ENCODE results near the gene ABT1.
A peak's percentile ranks its signal among the peaks of the same experiment; 100 is the strongest.

ABT1 gene

DNA sequence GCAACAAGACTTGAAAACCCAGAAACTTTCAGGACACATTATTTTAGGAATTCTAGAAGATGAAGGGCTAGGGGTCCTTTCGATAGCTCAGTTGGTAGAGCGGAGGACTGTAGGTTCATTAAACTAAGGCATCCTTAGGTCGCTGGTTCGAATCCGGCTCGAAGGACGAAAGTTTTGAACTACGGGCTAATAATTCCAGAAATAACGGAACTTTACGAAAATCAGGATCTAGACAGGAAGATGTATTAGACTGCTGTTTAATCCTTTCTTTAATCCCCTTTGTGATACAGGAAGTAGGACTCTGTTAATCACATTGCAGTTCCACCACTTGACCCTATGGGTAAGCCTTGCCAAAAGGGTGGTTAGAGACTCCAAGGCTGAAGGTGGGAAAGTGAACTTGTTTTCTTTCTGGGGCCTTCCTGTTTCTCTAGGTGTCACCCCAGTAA lies 21.2 kb upstream of the ABT1 start:
- DNase-seq (ENCODE audit: low spot score), result no peak

DNA sequence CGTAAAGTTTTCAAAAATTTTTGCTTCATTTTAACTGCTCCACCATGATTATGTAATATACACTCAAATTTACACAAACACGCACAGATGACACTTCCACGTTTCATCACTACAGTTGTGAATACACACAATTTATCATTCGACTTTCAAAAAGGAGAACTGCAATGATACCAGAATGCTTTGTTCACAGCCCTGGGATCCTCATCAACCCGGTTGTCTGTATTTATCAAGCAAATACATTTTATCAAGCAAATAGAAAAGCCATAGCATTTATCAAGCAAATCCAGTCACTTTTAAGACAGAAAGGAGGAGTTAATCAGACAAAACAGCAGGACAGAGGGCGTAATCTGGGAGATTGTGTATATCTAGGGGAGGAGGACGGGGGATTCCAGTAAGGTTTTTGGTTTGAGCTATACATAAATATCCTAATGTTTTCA lies 20.3 kb upstream of the ABT1 start:
- no peak for DNase-seq (ENCODE audit: low spot score)

DNA sequence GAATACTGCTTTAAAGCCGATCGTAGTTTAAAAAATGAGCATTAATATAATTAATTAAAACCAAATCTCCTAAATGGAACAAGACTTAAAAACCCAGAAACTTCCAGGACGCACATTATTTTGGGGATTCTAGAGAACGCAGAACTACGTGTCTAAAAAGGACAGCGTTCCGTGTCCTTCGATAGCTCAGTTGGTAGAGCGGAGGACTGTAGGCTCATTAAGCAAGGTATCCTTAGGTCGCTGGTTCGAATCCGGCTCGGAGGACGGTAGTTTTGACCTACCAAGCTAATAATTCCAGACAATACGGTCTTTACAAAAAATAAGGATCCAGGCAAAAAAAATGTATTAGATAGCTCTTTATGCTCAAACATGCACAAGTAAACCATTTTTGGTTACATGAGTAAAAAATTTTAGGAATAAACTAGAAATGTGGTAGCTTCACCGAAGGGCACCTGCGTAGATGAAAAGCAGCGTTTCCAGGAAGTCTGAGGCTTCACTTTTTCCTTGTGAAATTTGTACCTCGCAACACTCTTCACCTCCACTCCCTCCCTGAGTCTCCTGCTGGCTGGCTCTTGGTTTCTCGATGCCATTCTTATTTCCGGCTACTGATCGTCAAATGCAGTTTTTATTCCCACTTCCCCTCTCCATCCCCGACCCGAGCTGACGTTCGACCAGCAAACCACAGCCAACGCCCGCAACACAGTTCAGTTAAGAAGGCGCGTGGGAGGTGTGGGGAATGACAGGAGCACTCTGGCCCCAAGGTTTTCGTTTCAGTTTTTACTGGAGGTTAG lies 19.6 kb upstream of the ABT1 start:
- no peak for DNase-seq (ENCODE audit: low spot score)

DNA sequence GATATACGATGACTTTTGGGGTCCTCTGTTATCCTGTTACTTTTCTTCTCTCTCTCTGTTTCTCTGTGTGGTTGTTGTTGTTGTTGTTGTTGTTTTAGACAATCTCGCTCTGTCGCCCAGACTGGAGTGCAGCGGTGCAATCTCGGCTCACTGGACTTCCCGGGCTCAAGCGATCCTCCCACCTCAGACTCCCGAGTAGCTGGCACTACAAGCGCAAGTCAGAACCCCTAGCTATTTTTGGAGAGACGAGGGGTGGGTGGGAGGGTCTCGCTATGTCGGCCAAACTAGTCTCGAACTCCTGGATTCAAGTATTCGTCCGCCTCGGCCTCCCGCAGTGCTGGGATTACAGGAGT lies 19.1 kb upstream of the ABT1 start:
- DNase-seq (ENCODE audit: low spot score), result no peak

DNA sequence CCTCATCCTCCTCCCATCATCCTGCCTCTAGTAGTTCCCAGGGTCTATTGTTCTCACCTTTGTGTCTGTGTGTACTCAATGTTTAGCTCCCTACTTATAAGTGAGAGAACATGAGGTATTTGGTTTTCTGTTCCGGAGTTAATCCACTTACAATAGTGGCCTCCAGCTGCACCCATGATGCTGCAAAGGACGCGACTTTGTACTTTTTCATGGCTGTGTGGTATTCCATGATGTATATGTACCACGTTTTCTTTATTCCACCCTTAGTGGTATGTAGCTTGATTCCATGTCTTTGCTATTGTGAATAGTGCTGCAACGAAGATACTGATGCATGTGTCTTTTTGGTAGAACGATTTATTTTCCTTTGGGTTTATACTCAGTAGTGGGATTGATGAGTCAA lies 18.5 kb upstream of the ABT1 start:
- no peak for DNase-seq (ENCODE audit: low spot score)

DNA sequence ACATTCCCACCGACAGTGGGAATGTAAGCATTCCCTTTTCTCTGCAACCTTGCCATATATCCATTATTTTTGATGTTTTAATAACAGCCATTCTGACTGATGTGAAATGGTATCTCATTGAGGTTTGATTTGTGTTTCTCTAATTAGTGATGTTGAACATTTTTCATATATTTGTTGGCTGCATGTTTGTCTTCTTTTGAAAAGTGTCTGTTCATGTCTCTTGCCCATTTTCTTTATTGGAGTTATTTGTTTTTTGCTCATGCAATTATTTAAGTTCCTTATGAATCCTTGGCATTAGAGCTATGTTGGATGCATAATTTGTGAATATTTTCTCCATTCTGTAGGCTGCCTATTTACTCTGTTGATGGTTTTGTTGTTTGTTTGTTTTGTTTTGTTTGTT lies 18.0 kb upstream of the ABT1 start:
- no peak for DNase-seq (ENCODE audit: low spot score)

DNA sequence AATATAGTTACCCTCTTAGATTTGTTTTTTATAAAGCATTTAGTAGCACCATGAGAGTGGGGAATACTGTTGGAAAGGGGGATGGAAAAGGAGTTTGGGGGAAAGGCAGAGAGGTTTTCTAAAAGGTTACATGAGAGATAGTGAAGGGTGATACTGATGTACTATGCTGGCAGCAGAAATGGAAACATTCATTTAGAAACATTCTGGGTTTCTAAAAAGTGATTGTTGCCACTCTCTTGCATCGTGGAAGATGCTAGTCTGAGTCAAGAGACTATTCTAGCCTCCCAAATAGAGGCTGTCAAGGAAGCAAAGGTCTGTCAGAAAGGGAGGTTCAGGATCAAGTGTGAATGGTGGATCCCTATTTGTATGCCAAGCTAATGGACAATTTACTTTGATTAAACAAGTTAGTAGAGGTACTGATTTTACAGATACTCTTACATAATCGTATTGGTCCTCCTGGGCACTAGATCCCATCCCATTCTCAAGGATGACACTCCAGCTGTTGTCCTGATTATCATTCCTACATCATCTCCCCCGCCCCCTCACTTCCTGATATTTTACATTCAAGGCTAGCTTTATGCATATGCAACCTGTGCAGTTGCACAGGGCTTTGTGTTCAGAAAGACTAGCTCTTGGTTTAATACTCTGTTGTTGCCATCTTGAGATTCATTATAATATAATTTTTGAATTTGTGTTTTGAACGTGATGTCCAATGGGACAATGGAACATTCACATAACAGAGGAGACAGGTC lies 15.4 kb upstream of the ABT1 start:
- no peak for DNase-seq (ENCODE audit: low spot score)

DNA sequence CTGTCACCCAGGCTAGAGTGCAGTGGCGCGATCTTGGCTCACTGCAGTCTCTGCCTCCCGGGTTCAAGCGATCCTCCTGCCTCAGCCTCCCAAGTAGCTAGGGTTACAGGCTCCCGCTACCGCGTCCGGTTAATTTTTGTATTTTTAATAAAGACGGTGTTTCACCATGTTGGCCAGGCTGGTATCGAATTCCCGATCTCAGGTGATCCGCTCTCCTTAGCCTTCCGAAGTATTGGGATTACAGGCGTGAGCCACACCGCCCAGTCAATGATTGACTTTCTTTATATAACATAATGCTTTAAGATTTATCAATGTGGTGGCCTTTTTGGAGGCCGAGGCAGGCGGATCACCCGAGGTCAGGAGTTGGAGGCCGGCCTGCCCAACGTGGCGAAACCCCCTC lies 7.8 kb upstream of the ABT1 start:
- DNase-seq (ENCODE audit: low spot score), result no peak

DNA sequence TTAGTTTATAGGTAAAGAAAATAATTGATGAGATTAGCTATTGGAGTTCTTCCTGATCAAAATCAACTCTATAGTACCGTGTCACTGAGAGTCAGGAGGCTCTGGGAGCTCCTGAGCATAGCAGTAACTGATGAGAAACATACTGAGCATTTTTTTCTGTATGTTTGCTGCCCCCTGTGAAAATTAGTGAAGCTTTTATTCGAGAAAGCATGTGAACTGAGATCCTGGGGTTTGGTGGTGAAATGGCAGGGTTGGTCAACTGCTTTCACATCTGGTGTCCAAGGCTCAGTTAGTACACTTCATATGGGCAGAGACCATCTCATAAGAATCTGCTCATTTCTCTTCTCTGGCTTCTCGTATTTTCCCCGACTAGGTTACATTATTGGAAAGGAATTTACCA lies 4.1 kb upstream of the ABT1 start:
- no peak for DNase-seq (ENCODE audit: low spot score)

DNA sequence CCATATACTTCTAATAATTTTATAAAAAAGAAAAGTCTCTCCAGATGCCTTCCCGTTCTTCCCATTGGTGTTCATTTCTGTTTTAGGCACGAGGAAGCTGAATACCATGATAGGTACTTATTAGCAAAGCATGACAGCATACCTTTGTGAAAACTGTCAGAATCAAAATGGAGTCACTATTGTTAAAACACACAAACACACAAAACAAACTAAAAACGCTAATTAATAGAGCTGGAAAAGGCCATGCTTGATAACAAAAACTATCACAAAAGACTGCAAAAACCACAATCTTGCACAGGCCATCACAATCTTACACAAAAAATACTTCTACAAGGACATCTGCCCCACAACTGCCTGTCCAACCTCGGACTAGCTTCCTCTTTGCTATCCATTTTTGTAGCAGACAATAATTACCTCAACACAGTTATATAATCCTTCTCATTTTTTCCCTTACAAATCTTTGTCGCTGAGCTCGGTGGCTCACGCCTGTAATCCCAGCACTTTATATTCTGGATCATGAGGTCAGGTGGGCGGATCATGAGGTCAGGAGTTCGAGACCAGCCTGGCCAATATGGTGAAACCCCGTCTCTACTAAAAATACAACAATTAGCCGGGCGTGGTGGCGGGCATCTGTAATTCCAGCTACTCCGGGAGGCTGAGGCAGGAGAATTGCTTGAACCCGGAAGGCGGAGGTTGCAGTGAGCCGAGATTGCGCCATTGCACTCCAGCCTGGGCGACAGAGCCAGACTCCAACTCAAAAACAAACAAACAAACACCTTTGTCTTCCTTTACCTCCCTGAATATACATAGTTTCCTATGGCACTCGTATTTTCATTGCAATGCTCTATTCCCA lies 3.2 kb upstream of the ABT1 start:
- no peak for DNase-seq (ENCODE audit: low spot score)

DNA sequence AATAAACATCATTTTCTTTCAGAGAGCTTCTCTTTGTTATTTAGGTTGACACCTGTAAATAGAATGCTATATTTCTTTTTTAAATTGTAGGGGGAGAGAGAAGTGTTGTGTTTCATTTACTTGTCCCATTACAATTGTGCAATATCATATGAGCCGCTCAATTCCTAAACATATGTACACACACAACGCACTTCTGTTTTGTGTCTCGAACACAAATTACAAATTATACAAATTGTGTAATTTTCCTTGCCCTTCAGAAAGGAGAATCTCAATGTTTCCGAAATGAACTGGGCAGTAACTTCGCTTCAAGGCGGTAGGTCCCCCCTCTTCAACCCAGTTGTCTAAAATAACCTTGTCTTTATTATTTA lies 2.6 kb upstream of the ABT1 start:
- no peak for DNase-seq (ENCODE audit: low spot score)

DNA sequence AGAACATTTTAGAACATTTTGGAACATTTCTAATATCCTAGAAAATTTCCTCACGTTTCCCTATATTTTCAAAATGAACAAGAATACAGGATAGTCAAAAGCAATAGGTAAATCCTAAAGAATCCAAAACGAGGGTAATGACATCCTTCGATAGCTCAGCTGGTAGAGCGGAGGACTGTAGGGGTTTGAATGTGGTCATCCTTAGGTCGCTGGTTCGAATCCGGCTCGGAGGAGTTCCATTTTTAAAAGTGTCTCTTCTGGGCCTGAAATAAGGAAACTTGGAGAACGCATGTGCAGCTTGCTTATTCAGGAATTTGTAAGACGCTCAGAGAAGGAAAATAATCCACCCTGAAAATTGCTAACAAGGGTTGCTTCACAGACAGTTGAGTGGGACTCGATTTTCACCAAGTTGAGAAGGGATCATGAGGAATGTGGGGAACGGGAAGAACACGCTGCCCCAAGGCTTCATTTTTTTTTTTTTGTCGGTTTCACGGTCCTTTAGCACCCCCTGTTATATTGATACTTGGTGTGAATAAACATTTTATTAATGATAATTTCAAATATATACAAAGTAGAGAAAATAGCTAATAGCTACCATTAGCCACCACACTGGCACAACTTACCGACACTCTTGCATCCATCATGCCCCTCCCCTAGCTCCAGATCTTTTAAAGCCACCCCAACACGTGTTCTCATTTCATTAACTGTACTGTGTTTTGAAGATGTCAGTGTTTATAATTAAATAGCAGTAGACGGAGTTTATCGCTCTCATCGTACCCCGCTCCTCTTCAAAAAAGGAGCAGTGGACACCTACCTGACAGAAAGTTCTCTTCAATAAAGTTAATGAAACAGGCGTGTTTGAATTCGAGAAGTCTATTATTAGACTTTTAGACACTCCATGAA lies 1.8 kb upstream of the ABT1 start:
- DNase-seq (ENCODE audit: low spot score), result no peak

DNA sequence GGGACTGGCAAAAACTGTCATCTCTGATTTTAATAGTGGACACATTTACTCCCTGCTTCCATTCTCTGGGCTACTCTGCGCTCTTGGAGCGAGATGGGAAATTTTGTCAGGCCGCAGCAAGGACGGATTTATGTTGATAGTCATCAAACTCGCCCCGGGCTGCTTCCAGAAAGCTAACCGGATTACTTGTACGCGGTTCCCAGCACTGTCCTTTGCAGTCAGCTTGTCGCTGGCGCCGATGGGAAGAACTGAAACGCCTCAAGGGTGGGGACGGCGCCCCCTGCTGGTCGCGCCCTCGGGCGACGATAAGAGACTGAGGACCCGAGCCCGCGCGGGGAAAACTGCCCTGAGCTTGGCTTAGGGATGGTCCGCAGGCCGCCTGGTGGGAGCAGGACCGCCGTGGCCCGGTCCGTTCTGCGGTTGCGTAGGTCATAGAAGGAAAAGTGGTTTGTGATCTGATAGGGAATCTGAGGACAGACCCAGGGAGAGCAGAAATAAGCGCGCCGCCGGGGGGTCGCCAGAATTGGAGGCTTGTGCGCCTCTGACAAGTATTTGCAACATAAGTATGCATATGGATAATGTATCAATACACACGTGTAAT lies 984 bp upstream of the ABT1 start:
- peak; percentile 80 for DNase-seq (ENCODE audit: low spot score)

DNA sequence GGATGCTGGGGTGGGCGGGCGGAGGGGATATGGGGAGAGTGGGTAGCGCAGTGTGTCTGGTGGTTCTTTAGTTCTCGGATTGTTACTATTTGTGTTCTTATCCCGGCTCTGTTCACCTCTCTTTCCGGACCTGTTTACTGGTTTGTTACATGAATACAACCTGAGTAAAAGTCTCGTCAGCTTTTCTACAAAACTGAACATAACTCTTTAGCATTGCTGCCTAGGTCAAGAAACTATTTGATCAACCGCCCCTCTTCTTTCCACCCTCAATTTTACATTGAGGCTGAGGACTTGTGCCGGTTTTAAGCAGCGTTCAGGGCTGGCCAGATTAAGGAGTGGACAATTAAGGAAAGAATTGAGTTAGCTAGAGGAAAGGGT lies 625 bp downstream of the ABT1 start:
- DNase-seq (ENCODE audit: low spot score), result no peak

DNA sequence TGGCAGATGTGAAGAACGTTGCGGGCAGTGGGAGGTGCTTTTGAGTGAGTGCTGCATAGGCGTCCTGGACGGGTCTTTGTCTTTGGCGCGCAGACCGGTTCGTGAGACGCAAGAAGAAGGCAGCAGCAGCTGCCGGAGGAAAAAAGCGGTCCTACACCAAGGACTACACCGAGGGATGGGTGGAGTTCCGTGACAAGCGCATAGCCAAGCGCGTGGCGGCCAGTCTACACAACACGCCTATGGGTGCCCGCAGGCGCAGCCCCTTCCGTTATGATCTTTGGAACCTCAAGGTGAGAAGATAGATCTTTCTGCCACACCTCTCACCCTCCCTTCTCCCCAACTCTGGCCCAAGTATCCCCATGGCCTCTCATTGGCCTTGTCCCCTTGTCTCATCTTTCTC lies 1.1 kb downstream of the ABT1 start:
- no peak for DNase-seq (ENCODE audit: low spot score)

DNA sequence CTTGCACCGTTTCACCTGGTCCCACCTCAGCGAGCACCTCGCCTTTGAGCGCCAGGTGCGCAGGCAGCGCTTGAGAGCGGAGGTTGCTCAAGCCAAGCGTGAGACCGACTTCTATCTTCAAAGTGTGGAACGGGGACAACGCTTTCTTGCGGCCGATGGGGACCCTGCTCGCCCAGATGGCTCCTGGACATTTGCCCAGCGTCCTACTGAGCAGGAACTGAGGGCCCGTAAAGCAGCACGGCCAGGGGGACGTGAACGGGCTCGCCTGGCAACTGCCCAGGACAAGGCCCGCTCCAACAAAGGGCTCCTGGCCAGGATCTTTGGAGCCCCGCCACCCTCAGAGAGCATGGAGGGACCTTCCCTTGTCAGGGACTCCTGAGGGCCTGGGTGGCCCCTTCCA lies 1.5 kb downstream of the ABT1 start:
- no peak for DNase-seq (ENCODE audit: low spot score)

DNA sequence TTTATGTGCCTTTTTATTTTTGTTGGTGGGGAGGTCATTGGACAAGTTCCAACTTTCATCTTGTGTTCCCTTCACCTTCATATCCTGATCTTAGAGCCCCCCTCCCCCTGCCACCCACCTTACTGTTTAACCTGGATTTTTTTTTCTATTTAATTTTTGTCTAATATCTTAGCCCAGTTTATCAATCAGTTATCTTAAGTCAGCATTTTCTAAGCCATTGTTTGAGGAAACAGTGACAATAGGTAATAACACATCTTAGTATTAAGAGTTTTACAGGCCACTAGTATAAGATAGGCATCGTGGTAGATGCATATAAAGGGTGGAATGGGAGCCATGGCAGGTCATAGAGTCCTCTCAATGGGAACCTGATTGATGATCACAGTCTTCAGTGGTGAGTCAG lies 2.4 kb downstream of the ABT1 start:
- DNase-seq (ENCODE audit: low spot score), result no peak

DNA sequence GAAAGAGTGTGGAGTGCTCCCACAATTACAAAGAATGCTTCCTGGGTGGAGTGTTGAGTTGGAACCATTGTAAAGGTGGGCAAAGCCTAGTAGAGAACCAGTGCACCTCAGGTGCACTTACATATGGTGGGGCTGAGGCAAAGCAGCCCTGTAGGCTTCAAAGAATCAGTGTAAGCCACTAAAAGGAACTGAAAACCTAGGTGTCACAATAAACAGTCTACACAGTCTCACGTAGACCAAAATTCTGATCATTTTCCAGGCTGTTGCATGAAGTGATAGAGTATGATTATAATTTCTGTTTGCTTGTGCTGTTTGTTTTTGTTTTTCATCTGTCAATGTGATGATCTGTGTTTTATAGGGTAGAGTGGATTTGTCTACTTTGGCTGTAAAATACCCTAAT lies 2.8 kb downstream of the ABT1 start:
- no peak for DNase-seq (ENCODE audit: low spot score)

DNA sequence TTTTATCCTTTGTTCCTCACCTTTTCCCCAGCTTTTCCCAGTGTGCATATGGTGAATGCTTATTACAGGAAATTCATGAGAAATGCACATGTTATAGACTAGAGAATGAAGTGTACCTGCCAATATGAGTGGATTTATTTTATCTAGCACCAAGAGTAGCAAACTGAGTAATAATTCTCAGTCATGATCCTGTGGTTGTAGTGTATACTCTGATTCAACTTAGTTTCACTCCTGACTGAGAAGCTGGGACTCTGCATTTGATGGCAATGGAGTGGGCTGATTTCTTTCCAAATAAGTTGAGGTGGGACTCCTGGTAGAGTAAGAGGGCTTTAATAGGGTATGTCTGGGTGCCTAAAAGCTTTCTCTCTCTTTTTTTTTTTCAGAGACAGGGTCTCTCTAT lies 4.0 kb downstream of the ABT1 start:
- DNase-seq (ENCODE audit: low spot score), result no peak

DNA sequence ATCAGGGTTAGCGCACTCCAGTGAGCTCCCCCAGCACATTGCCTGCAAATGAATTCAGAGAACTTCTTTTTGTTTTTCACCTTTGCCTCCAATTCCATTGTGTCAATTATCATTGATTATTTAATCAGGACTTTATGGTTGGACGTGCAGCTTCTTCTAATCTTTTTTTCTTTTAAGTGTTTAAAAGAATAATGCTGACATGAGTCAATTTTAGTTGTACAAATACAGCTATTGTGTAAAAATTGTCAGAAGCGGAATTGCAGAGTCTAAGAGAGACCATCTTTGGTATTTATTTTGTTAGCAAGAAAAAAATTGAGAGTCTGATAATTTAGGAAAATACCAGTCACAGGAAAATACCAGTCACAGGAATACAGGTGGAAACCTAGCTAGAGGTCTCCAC lies 5.5 kb downstream of the ABT1 start:
- DNase-seq (ENCODE audit: low spot score), result no peak

DNA sequence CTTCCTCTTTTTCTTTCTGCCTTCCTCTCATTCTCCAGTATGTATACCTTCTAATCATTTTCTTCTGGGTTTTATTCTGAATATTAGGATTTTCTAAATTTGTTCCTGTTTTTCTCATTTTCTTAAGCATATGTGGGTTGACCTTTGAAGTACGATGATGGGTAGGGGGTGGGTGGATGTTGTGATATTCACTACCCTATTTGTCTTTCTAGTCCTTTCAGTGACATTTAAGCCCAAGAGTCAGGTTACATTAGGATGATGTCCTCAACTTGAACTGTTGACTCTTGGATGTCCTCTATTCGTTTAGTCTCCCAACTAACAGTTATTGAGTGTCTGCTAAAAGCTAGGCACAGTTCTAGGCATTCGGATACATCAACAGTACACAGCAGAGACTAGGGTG lies 7.3 kb downstream of the ABT1 start:
- no peak for DNase-seq (ENCODE audit: low spot score)

DNA sequence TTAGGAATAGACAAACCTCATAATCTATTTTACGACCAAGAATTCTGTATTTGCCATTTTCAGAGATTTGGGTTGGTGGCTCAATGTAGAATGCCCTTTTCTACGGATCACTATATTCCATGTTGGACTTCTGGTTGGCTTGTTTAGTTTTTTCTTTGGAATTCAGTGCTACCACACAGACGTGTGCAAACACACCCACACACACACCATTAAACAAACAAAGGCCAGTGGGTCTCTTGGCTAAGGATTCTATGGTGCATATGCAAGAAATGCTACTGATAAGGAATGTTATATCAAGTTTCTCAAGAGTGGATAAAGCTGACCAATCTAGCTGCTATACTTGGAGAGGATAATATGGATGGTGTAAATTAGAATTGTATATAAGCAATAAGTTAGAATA lies 8.0 kb downstream of the ABT1 start:
- no peak for DNase-seq (ENCODE audit: low spot score)
